SU-DHL-6 (cell line): ENCODE results near the gene PDE6D.

Source experiments
- EZH2phosphoT487 ChIP-seq: fragments of 200-600 bp; sonication (generic), shearing (Covaris generic); conservative IDR thresholded peaks from 2 replicates; pipeline ENCODE4 v1.6.1; 2018; ENCODE audit warnings: mild to moderate bottlenecking, antibody characterized with exemption, low read length, moderate library complexity, mixed read lengths
- TF ChIP-seq, protein P1 (sequence below): fragments of 200-600 bp; sonication (generic); IDR thresholded peaks from one replicate; pipeline ENCODE4 v1.5.1; 2017; ENCODE audit warnings: antibody characterized with exemption, mild to moderate bottlenecking, low read length, moderate library complexity; ENCODE audit not compliant: insufficient read depth, poor library complexity, severe bottlenecking

- TF ChIP-seq, protein P1, sequence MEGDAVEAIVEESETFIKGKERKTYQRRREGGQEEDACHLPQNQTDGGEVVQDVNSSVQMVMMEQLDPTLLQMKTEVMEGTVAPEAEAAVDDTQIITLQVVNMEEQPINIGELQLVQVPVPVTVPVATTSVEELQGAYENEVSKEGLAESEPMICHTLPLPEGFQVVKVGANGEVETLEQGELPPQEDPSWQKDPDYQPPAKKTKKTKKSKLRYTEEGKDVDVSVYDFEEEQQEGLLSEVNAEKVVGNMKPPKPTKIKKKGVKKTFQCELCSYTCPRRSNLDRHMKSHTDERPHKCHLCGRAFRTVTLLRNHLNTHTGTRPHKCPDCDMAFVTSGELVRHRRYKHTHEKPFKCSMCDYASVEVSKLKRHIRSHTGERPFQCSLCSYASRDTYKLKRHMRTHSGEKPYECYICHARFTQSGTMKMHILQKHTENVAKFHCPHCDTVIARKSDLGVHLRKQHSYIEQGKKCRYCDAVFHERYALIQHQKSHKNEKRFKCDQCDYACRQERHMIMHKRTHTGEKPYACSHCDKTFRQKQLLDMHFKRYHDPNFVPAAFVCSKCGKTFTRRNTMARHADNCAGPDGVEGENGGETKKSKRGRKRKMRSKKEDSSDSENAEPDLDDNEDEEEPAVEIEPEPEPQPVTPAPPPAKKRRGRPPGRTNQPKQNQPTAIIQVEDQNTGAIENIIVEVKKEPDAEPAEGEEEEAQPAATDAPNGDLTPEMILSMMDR, result no peak
- TF ChIP-seq EZH2phosphoT487, result no peak
Measured at GRCh38 chr2:231710799-231711676, 70.0 kb downstream of the PDE6D start.
